ENCODE data around the gene PRR3. TPM values are rescaled to one million over a fixed set of nuclear protein-coding genes. Genes with fewer than 3 reads are reported as not detected.

The PRR3 gene
- total and polyA plus RNA-seq, 9 of the 15 experiments (the other 6 are each of a cell fraction or from before 2014, with no cell fraction given), result 23.5 to 59.6 (median 28.8) TPM

DNA sequence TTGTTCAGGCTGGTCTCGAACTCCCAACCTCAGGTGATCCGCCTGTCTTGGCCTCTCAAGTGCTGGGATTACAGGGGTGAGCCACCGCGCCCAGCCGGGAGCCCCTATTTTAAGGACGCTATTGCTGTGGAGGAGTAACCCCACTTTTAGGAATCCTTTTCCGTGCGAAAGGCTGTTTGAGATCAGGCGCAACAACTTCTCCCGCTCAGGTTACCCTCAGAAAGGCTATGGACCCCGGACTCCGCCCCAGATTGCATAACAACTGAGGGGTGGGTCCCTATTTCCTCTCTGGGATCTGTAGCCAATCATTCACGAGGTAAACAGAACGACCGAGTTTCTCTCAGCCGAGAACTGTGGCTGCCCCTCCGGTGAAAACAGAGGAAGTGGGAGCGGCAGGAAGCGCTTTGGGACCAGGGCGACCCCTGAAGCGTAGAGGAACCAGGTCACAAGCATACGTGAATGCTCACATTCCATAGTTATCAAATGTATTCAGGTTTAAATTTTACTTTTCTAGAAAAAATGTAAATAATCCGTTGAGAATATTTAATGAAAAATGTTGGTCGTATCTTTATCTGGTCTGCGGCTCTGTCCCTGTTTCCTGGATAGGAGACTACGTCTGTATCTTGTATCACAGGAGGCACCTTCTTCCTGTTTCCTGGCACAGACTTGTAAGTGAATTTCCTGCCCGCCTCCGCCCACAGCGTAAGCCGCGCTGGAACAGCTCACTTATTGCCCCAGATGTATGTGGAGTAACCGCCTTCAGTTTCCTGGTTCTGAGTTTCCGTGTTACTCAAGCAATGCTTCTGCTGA lies 40.9 kb upstream of the PRR3 start (continued):
- TF ChIP-seq SAFB2 (IDR thresholded peaks at IDR 0.05; ENCODE audit: borderline replicate concordance, low read depth, low read length, severe bottlenecking), result no peak
- TF ChIP-seq PREB (CRISPR knock-in tag; IDR thresholded peaks at IDR 0.05), result 0 out of 2 replicates have a peak, but pooled peaks have one; percentile 48
- no peak for TF ChIP-seq NEUROD1 (IDR thresholded peaks at IDR 0.05; ENCODE audit: borderline replicate concordance, low read depth, low read length, partially characterized antibody)
- no peak for TF ChIP-seq CREB3 (tag; conservative IDR thresholded peaks at IDR 0.05; ENCODE audit: low read depth)
- no peak for TF ChIP-seq ZKSCAN3 (CRISPR knock-in tag; IDR thresholded peaks at IDR 0.05)
- TF ChIP-seq POU5F1 (IDR thresholded peaks at IDR 0.05; ENCODE audit: borderline replicate concordance, low read depth, low read length, partially characterized antibody), result no peak
- peak; percentile 74 to 86; a peak in 3 of 4 replicates for TF ChIP-seq FOXA3 (CRISPR knock-in tag; conservative IDR thresholded peaks at IDR 0.05 in 1 of 2, IDR thresholded peaks at IDR 0.05 in 1 of 2)
- TF ChIP-seq, protein P1, sequence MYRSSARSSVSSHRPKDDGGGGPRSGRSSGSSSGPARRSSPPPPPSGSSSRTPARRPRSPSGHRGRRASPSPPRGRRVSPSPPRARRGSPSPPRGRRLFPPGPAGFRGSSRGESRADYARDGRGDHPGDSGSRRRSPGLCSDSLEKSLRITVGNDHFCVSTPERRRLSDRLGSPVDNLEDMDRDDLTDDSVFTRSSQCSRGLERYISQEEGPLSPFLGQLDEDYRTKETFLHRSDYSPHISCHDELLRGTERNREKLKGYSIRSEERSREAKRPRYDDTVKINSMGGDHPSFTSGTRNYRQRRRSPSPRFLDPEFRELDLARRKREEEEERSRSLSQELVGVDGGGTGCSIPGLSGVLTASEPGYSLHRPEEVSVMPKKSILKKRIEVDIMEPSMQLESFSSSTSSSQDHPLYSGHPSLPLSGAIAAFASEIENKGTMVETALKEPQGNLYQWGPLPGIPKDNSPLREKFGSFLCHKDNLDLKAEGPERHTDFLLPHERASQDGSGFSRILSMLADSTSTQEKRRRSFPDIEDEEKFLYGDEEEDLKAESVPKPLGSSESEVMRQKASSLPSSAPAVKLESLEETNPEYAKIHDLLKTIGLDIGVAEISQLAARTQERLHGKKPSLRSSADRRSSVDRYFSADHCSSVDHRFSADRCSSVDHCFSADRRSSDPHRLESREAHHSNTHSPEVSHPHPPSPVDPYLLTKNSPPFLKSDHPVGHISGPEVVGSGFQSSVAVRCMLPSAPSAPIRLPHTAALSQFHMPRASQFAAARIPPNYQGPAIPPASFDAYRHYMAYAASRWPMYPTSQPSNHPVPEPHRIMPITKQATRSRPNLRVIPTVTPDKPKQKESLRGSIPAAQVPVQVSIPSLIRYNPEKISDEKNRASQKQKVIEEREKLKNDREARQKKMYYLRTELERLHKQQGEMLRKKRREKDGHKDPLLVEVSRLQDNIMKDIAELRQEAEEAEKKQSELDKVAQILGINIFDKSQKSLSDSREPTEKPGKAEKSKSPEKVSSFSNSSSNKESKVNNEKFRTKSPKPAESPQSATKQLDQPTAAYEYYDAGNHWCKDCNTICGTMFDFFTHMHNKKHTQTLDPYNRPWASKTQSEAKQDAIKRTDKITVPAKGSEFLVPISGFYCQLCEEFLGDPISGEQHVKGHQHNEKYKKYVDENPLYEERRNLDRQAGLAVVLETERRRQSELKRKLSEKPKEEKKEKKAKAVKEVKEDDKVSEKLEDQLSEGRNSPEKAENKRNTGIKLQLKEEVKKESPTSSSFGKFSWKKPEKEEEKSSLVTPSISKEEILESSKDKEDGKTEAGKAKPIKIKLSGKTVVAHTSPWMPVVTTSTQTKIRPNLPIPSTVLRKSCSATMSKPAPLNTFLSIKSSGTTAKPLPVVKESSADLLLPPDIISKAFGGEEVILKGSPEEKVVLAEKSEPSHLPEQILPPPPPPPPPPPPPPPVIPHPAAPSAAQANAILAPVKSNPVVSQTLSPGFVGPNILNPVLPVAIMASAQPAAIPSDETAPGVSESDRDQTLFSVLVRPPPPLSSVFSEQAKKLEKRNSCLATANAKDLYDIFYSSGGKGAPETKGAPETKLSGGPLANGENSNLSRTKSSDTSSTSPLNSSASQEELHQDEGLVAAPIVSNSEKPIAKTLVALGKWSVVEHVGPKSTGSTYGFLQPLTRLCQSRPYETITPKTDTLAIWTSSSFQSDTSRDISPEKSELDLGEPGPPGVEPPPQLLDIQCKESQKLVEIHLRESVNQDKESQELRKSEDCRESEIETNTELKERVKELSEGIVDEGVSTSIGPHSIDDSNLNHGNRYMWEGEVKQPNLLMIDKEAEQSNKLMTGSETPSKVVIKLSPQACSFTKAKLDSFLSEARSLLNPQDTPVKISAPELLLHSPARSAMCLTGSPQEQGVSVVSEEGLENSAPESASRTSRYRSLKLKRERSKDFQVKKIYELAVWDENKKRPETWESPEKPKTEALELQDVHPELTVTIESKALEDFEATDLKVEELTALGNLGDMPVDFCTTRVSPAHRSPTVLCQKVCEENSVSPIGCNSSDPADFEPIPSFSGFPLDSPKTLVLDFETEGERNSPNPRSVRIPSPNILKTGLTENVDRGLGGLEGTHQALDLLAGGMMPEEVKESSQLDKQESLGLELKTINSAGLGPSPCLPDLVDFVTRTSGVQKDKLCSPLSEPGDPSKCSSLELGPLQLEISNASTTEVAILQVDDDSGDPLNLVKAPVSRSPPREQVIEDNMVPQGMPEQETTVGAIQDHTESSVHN (IDR thresholded peaks at IDR 0.05; ENCODE audit: borderline replicate concordance in 1 of 2, low read depth in 1 of 2), result no peak
- TF ChIP-seq ZNF780A (CRISPR knock-in tag; IDR thresholded peaks at IDR 0.05), result no peak
- no peak for TF ChIP-seq NCOA2 (IDR thresholded peaks at IDR 0.05; ENCODE audit: partially characterized antibody in 2 of 2)
- TF ChIP-seq TOE1 (IDR thresholded peaks at IDR 0.05; ENCODE audit: borderline replicate concordance), result no peak; the same call in 1 of the 2 replicates
- TF ChIP-seq TOE1 (CRISPR knock-in tag; IDR thresholded peaks at IDR 0.05; ENCODE audit: borderline replicate concordance, low read depth), result no peak
- no peak for TF ChIP-seq ETS2 (tag; IDR thresholded peaks at IDR 0.05; ENCODE audit: borderline replicate concordance, poor library complexity, severe bottlenecking)
- TF ChIP-seq FOXA1 (IDR thresholded peaks at IDR 0.05; ENCODE audit: borderline replicate concordance), result no peak
